Measurements from ENCODE around the gene FARS2. TPM values are rescaled to one million over a fixed set of nuclear protein-coding genes. Genes with fewer than 3 reads are reported as not detected.
A peak's percentile ranks its signal among the peaks of the same experiment; 100 is the strongest.

The FARS2 gene
- polyA plus RNA-seq, 1 of the 3 experiments (the other 2 are of a cell fraction), result 12.5 TPM

DNA sequence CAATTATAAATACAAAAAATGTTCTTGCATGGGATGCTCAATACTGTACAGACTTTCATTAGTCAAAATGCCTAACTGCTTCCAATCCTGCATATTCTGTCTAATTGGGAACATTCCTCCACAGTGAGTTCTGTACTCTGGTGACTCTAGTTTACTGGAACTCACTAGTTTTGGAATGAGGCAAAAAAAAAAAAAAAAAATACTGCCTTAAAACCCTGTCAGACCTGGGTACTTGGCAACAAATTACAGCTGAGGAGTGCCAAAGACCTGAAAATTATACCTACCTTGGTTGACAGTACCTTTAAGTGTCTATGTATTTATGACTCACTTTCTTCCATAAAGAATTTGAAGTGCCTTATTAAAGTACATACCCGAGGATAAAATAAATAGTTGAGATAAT lies 276.7 kb downstream of the FARS2 start:
- Histone ChIP-seq H3F3A (replicated peaks; ENCODE audit: insufficient read depth) (peaks cover 3% of the 10 kb centered on the region), H3K9ac (no peak overlapping the region), H3K79me2 (ENCODE audit: insufficient read depth) (no peaks in the 10 kb centered on the region), H3K27me3 (ENCODE audit: insufficient read depth) (no peaks in the 10 kb centered on the region), H2AFZ (ENCODE audit: low read depth) (no peak overlapping the region), H3K4me3 (ENCODE audit: low read depth in 2 of 2, low read length in 1 of 2) (no peak overlapping the region), H3K4me2 (no peak overlapping the region), H3K36me3 (replicated peaks in 1 of 2; ENCODE audit: control insufficient read depth in 1 of 2, insufficient read depth in 2 of 2, low read length in 1 of 2) (no peaks in the 10 kb centered on the region), H3K4me1 (ENCODE audit: control insufficient read depth in 1 of 2, insufficient read depth in 2 of 2, low read depth in 1 of 2, low read length in 1 of 2) (peaks cover 3 to 9% of the 10 kb centered on the region in 2 experiments), H3K9me2 (no peaks in the 10 kb centered on the region), H3K27ac (ENCODE audit: low read depth in 2 of 2, low read length in 1 of 2) (peak overlapping the region; percentile 33 to 64; a peak in 2 of 4 replicates), H3K9me3 (no peaks in the 10 kb centered on the region), H4K20me1 (ENCODE audit: insufficient read depth) (no peaks in the 10 kb centered on the region)
- POLR2A ChIA-PET, result no interaction called here
- TF ChIP-seq TAF1 (IDR thresholded peaks at IDR 0.05; ENCODE audit: borderline replicate concordance, low read depth, low read length) (no peak), FOSL2 (IDR thresholded peaks at IDR 0.05; ENCODE audit: borderline replicate concordance, low read depth) (peak; percentile 19; the same call in 1 of the 2 replicates), TEAD4 (IDR thresholded peaks at IDR 0.05; ENCODE audit: borderline replicate concordance, insufficient read depth) (0 out of 2 replicates have a peak, but pooled peaks have one; percentile 22), JUND (IDR thresholded peaks at IDR 0.05) (0 out of 2 replicates have a peak, but pooled peaks have one; percentile 16), PBX3 (IDR thresholded peaks at IDR 0.05) (0 out of 2 replicates have a peak, but pooled peaks have one; percentile 6), CTCF (IDR thresholded peaks at IDR 0.05) (no peak), TCF12 (IDR thresholded peaks at IDR 0.05) (peak; percentile 34; the same call in 1 of the 2 replicates)
- DNase-seq, result no peak
- WGBS (ENCODE audit: low lambda C conversion rate), result 21% methylated on average over 1 of the region's 1 CpG
- CTCF ChIA-PET, result interaction anchor here (0.9 kb wide), 1 partner anchor 18 kb away, joined by 3 read pairs; no protein-coding TSS in a partner anchor

DNA sequence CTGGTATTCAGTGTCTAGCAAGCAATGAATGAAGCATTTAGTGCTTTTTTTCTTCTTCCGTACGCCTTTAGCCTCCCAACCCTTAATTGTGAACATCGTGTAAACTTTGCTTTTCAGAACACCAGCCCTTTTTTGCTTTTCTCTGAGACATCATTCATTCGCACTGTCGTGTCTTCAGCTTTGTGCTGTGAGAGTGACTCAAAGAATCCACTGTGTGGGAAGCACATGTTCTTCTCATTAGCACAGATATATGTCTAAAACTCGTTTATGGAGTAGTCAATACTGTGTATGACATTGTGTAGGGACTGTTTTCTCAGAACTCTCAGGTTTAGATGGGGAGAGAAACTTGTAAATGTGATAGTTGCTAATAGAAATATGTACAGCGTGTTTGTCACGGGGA lies 279.1 kb downstream of the FARS2 start:
- Histone ChIP-seq H3K4me1 (ENCODE audit: control insufficient read depth in 1 of 2, insufficient read depth in 2 of 2, low read depth in 1 of 2, low read length in 1 of 2) (peaks cover 3 to 9% of the 10 kb centered on the region in 2 experiments), H3K27me3 (ENCODE audit: insufficient read depth) (no peaks in the 10 kb centered on the region), H4K20me1 (ENCODE audit: insufficient read depth) (no peaks in the 10 kb centered on the region), H3K79me2 (ENCODE audit: insufficient read depth) (no peaks in the 10 kb centered on the region), H3K9me2 (no peaks in the 10 kb centered on the region), H3K4me2 (no peak overlapping the region), H3K27ac (ENCODE audit: low read depth in 2 of 2, low read length in 1 of 2) (no peak overlapping the region), H3F3A (replicated peaks; ENCODE audit: insufficient read depth) (peaks cover 3% of the 10 kb centered on the region), H3K9me3 (no peaks in the 10 kb centered on the region), H3K36me3 (replicated peaks in 1 of 2; ENCODE audit: control insufficient read depth in 1 of 2, insufficient read depth in 2 of 2, low read length in 1 of 2) (no peaks in the 10 kb centered on the region), H3K9ac (no peak overlapping the region), H3K4me3 (ENCODE audit: low read depth in 2 of 2, low read length in 1 of 2) (no peak overlapping the region), H2AFZ (ENCODE audit: low read depth) (no peak overlapping the region)
- DNase-seq, result no peak
- 87% methylated on average over 8 of the region's 8 CpGs for WGBS (ENCODE audit: low lambda C conversion rate)
- CTCF ChIA-PET, result no interaction called here
- TF ChIP-seq EP300 (IDR thresholded peaks at IDR 0.05; ENCODE audit: borderline replicate concordance in 1 of 2, low read depth in 1 of 2, low read length in 1 of 2) (no peak), RAD21 (IDR thresholded peaks at IDR 0.05; ENCODE audit: low read length) (no peak), RXRA (IDR thresholded peaks at IDR 0.05; ENCODE audit: borderline replicate concordance, low read depth) (no peak), RFX5 (IDR thresholded peaks at IDR 0.05; ENCODE audit: low read length) (no peak), SIN3A (IDR thresholded peaks at IDR 0.05; ENCODE audit: borderline replicate concordance, low read depth, low read length) (no peak)
- TF ChIP-seq, protein P1, sequence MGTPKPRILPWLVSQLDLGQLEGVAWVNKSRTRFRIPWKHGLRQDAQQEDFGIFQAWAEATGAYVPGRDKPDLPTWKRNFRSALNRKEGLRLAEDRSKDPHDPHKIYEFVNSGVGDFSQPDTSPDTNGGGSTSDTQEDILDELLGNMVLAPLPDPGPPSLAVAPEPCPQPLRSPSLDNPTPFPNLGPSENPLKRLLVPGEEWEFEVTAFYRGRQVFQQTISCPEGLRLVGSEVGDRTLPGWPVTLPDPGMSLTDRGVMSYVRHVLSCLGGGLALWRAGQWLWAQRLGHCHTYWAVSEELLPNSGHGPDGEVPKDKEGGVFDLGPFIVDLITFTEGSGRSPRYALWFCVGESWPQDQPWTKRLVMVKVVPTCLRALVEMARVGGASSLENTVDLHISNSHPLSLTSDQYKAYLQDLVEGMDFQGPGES (IDR thresholded peaks at IDR 0.05; ENCODE audit: low read depth, low read length), result no peak
- POLR2A ChIA-PET, result no interaction called here
